Mesothelial cell of epicardium (in vitro differentiated cells): ENCODE measurements around the gene SGSM2. TPM values are rescaled to one million over a fixed set of nuclear protein-coding genes. Genes with fewer than 3 reads are reported as not detected.

Source experiments
- DNase-seq, 2 experiments: peaks; one replicate each; pipeline ENCODE4 v3.0.0; 2021; ENCODE audit warnings: low spot score in 2 of 2; ENCODE audit not compliant: unreplicated experiment in 2 of 2
- H3K27ac Mint-ChIP-seq: 2 replicates; pipeline ENCODE4 v1.8.0; 2021; ENCODE audit warnings: mixed read lengths
- H3K27me3 Mint-ChIP-seq: 2 replicates; pipeline ENCODE4 v1.8.0; 2021; ENCODE audit warnings: low read depth, mixed read lengths
- H3K36me3 Mint-ChIP-seq: 2 replicates; pipeline ENCODE4 v1.8.0; 2021; ENCODE audit warnings: mixed read lengths
- H3K4me1 Mint-ChIP-seq: 2 replicates; pipeline ENCODE4 v1.8.0; 2021; ENCODE audit warnings: mixed read lengths
- H3K4me3 Mint-ChIP-seq: 2 replicates; pipeline ENCODE4 v1.8.0; 2021; ENCODE audit warnings: mild to moderate bottlenecking, moderate library complexity, mixed read lengths
- H3K9me3 Mint-ChIP-seq: 2 replicates; pipeline ENCODE4 v1.8.0; 2021; ENCODE audit warnings: mixed read lengths
- CTCF ChIP-seq: fragments of 200-600 bp; sonication (generic); IDR thresholded peaks from one replicate; pipeline ENCODE4 v1.5.0; 2021; ENCODE audit warnings: antibody characterized with exemption; ENCODE audit not compliant: unreplicated experiment
- total RNA-seq: library from RNA; stranded (reverse); gene quantifications from 3 replicates; pipeline ENCODE4 v1.2.1, GENCODE V29; 2021

The SGSM2 gene
- total RNA-seq, 1 donor from 2014 or later: 79.2 TPM

- Mint-ChIP-seq H3K27me3 (no peaks in the 10 kb centered on the region), H3K4me1 (peaks cover 41% of the 10 kb centered on the region), H3K4me3 (peak overlapping the region; percentile 98), H3K27ac (peak overlapping the region; percentile 100), H3K9me3 (no peaks in the 10 kb centered on the region), H3K36me3 (no peaks in the 10 kb centered on the region)
- DNase-seq: peak; percentile 95 to 96
- TF ChIP-seq CTCF: no peak
Measured at GRCh38 chr17:2399572-2400473, 62.5 kb downstream of the SGSM2 start.

DNA sequence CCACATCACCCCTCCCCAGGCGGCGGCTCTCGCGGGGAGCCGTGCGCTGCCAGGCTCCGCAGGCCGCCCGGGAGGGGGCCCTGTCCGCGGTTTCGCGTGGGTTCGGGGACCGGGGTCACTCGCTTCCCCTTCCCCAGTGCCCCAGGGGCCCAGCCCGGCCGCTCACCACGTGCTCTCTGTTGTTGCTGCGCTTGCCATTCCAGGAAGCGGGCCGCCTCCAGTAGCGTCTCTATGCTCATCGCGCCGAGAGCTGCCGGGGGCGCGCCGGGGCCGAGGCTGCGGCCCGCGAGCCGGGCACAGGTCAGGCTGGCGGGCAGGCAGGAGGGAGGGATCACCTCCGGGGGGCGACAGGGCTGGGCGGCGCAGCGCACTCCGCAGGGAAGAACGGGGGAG, 63.2 kb downstream of the SGSM2 start:
- H3K9me3 Mint-ChIP-seq: no peaks in the 10 kb centered on the region
- DNase-seq: peak in 1 of 2 experiments; percentile 73
- H3K4me1 Mint-ChIP-seq: peaks cover 39% of the 10 kb centered on the region
- H3K4me3 Mint-ChIP-seq: peak overlapping the region; percentile 98
- H3K27me3 Mint-ChIP-seq: no peaks in the 10 kb centered on the region
- H3K27ac Mint-ChIP-seq: peak overlapping the region; percentile 100
- TF ChIP-seq CTCF: no peak
- no peaks in the 10 kb centered on the region for H3K36me3 Mint-ChIP-seq

- Mint-ChIP-seq H3K4me1 (peaks cover 34% of the 10 kb centered on the region), H3K27me3 (no peaks in the 10 kb centered on the region), H3K4me3 (peak within 1 kb of the TSS; percentile 98), H3K36me3 (no peaks in the 10 kb centered on the region), H3K27ac (peak within 1 kb of the TSS; percentile 100), H3K9me3 (no peaks in the 10 kb centered on the region)
- peak; percentile 90 to 93 for DNase-seq
- no peak for TF ChIP-seq CTCF
Measured at GRCh38 chr17:2400877-2401425, 63.6 kb downstream of the SGSM2 start, which contains the start of gene MNT. MNT (minus strand) TSS chr17:2401060; CDS start chr17:2400712, 348 bp downstream.

- no peaks in the 10 kb centered on the region for H3K27me3 Mint-ChIP-seq
- TF ChIP-seq CTCF: no peak
Measured at GRCh38 chr17:2401426-2402221, 64.3 kb downstream of the SGSM2 start.

GRCh38 chr17:2402544-2402943, 65.2 kb downstream of the SGSM2 start:
- Mint-ChIP-seq H3K9me3 (no peaks in the 10 kb centered on the region), H3K27ac (peak overlapping the region; percentile 56), H3K4me1 (peaks cover 29% of the 10 kb centered on the region), H3K36me3 (no peaks in the 10 kb centered on the region), H3K27me3 (no peaks in the 10 kb centered on the region), H3K4me3 (peak overlapping the region; percentile 67)
- DNase-seq: no peak
- TF ChIP-seq CTCF: no peak

More at GRCh38 chr17:2401426-2402221, 64.3 kb downstream of the SGSM2 start:
- H3K36me3 Mint-ChIP-seq: no peaks in the 10 kb centered on the region
- DNase-seq: peak; percentile 99
- peak overlapping the region; percentile 99 for H3K27ac Mint-ChIP-seq
- peaks cover 31% of the 10 kb centered on the region for H3K4me1 Mint-ChIP-seq
- peak overlapping the region; percentile 98 for H3K4me3 Mint-ChIP-seq
- H3K9me3 Mint-ChIP-seq: no peaks in the 10 kb centered on the region
